NB4 (cell line): ENCODE results near the gene EMX1.
A peak's percentile ranks its signal among the peaks of the same experiment; 100 is the strongest.

Experiments
- DNase-seq: peaks from one replicate; pipeline ENCODE4 v3.0.0; 2010; ENCODE audit warnings: low read depth
- H3K4me3 ChIP-seq: one replicate; pipeline ENCODE4 v1.5.1; 2011; ENCODE audit warnings: mild to moderate bottlenecking, low read depth, low read length, moderate library complexity
- CTCF ChIP-seq: IDR thresholded peaks from one replicate; pipeline ENCODE4 v1.5.1; 2012; ENCODE audit warnings: low read depth, low read length
- MAX ChIP-seq: IDR thresholded peaks from 2 replicates; pipeline ENCODE4 v1.6.1; 2011; ENCODE audit warnings: low read depth, low read length
- MYC ChIP-seq: IDR thresholded peaks from 2 replicates; pipeline ENCODE4 v1.6.1; 2011; ENCODE audit warnings: low read depth, low read length
- POLR2A ChIP-seq: IDR thresholded peaks from 2 replicates; pipeline ENCODE4 v1.6.1; 2011; ENCODE audit warnings: mild to moderate bottlenecking; ENCODE audit not compliant: insufficient read length; ENCODE audit errors: extremely low read depth

The EMX1 gene

GRCh38 chr2:72917138-72917876, at the start of gene EMX1:
TSS of gene EMX1 (plus strand) at chr2:72917519. CDS start at chr2:72917853, 334 bp downstream.
- DNase-seq = no peak
- H3K4me3 ChIP-seq = no peak within 1 kb of the TSS
- no peak for TF ChIP-seq MAX
- TF ChIP-seq POLR2A = no peak
- TF ChIP-seq CTCF = no peak
- no peak for TF ChIP-seq MYC

GRCh38 chr2:72871060-72871459, 46.3 kb upstream of the EMX1 start:
- no peak for TF ChIP-seq CTCF
- TF ChIP-seq POLR2A = no peak
- no peak for TF ChIP-seq MAX
- TF ChIP-seq MYC = no peak
- H3K4me3 ChIP-seq = no peak overlapping the region
- no peak for DNase-seq

GRCh38 chr2:72871880-72872279, 45.4 kb upstream of the EMX1 start:
- no peak for TF ChIP-seq MAX
- no peak for TF ChIP-seq MYC
- no peak for TF ChIP-seq CTCF
- no peak for TF ChIP-seq POLR2A
- DNase-seq = no peak
- no peak overlapping the region for H3K4me3 ChIP-seq

- H3K4me3 ChIP-seq = no peak overlapping the region
- DNase-seq = peak; percentile 59
- no peak for TF ChIP-seq MYC
- TF ChIP-seq POLR2A = no peak
- no peak for TF ChIP-seq CTCF
- 0 out of 2 replicates have a peak, but pooled peaks have one; percentile 17 for TF ChIP-seq MAX
Observed at GRCh38 chr2:72883356-72883962, 33.9 kb upstream of the EMX1 start.

- TF ChIP-seq MAX = no peak
- H3K4me3 ChIP-seq = peak overlapping the region; percentile 52
- no peak for DNase-seq
Observed at GRCh38 chr2:72886505-72887031, 30.8 kb upstream of the EMX1 start.
